Kidney epithelial cell (primary cell): Measurements from ENCODE around the gene CDCP1. TPM values are rescaled to one million over a fixed set of nuclear protein-coding genes. Genes with fewer than 3 reads are reported as not detected.

Experiments used
- DNase-seq: peaks from one replicate; pipeline ENCODE4 v3.0.0-alpha.2; 2010; ENCODE audit warnings: low read depth
- H3K27me3 ChIP-seq: 2 replicates; pipeline ENCODE4 v1.6.0; 2011; ENCODE audit warnings: low read length; ENCODE audit not compliant: control insufficient read depth, insufficient read depth
- H3K36me3 ChIP-seq: 2 replicates; pipeline ENCODE4 v1.5.1; 2011; ENCODE audit warnings: low read length; ENCODE audit not compliant: control insufficient read depth, insufficient read depth
- H3K4me3 ChIP-seq: 2 replicates; pipeline ENCODE4 v1.5.1; 2011; ENCODE audit warnings: low read depth, mild to moderate bottlenecking, control low read depth, low read length
- total RNA-seq: library from RNA; depleted of rRNA; stranded (reverse); fragments of >200 nt; gene quantifications from 2 replicates; pipeline ENCODE4 v1.2.3, GENCODE V29; 2015
- TF ChIP-seq, protein P1 (sequence below): IDR thresholded peaks from 2 replicates; pipeline ENCODE4 v1.5.1; 2011; ENCODE audit warnings: mild to moderate bottlenecking, moderate library complexity, low read length, control low read depth, inconsistent platforms; ENCODE audit not compliant: insufficient read depth, poor library complexity, severe bottlenecking

CDCP1 gene
- total RNA-seq, 1 donor from 2014 or later = 82.0 TPM

DNA sequence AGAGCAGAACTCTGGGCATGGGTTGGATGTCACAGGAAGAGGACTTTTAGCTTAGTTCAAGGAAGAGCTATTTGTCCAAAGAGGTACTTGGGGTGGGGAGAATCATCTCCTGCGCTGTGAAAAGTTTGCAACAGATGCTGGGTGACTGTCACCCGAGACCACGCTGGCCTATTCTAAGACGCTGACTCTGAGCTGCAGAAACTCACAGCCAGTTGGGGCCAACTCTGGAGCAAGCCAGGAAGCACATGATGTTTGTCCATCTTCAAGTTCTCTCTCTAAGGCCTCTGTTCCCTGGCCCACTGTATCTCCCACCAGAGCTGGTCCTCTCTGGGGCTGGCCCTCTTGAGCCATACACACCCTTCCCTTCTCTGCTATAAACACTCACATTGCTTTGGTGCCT lies 17.9 kb upstream of the CDCP1 start:
- Histone ChIP-seq H3K36me3 (no peaks in the 10 kb centered on the region), H3K4me3 (no peak overlapping the region), H3K27me3 (no peaks in the 10 kb centered on the region)
- DNase-seq = no peak
- TF ChIP-seq, protein P1, sequence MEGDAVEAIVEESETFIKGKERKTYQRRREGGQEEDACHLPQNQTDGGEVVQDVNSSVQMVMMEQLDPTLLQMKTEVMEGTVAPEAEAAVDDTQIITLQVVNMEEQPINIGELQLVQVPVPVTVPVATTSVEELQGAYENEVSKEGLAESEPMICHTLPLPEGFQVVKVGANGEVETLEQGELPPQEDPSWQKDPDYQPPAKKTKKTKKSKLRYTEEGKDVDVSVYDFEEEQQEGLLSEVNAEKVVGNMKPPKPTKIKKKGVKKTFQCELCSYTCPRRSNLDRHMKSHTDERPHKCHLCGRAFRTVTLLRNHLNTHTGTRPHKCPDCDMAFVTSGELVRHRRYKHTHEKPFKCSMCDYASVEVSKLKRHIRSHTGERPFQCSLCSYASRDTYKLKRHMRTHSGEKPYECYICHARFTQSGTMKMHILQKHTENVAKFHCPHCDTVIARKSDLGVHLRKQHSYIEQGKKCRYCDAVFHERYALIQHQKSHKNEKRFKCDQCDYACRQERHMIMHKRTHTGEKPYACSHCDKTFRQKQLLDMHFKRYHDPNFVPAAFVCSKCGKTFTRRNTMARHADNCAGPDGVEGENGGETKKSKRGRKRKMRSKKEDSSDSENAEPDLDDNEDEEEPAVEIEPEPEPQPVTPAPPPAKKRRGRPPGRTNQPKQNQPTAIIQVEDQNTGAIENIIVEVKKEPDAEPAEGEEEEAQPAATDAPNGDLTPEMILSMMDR = no peak

- H3K4me3 ChIP-seq = no peak overlapping the region
- DNase-seq = no peak
- TF ChIP-seq, protein P1 = no peak
- no peaks in the 10 kb centered on the region for H3K36me3 ChIP-seq
- H3K27me3 ChIP-seq = no peaks in the 10 kb centered on the region
These were observed 17.3 kb upstream of the CDCP1 start for GRCh38 chr3:45163481-45163880.

- H3K27me3 ChIP-seq = no peaks in the 10 kb centered on the region
- peak; percentile 66 for DNase-seq
- TF ChIP-seq, protein P1 = no peak
- no peak overlapping the region for H3K4me3 ChIP-seq
- no peaks in the 10 kb centered on the region for H3K36me3 ChIP-seq
These were observed 8.5 kb upstream of the CDCP1 start for GRCh38 chr3:45154641-45155147.

DNA sequence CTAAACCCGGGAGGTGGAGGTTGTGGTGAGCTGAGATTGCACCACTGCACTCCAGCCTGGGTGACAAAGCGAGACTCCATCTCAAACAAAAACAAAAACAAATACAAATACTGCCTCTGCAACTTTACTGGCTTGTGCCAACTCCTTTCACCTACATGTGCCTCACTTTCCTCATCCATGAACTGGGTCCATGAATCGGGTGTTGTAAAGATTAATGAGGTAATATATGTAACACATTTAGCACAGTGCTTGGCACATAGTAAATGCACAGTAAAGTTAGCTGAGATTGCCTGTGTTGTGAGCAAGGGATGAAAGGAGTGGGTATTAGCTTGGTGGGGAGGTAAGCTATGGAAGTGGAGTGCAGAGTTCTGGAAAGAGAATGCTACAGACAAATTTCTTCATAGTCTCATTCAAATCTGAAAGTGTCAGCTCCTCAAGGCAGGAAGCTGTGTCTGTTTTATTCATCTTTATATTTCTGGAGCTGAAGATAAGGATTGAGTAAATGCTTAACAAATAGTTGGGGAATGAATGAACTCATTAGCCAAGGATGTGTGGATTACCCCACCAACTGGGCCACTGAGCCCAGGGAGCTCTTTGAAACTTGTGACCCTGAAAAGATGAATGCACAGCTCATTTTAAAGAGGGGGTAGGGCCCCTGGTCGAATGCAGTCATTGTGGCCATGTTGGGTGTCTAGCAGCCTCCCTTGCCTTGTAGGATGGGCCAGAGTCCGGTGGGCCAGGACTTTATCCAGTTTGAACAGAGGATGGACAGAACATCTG lies 7.7 kb upstream of the CDCP1 start:
- no peak for DNase-seq
- Histone ChIP-seq H3K27me3 (no peaks in the 10 kb centered on the region), H3K4me3 (no peak overlapping the region), H3K36me3 (no peaks in the 10 kb centered on the region)
- TF ChIP-seq, protein P1 = no peak

DNA sequence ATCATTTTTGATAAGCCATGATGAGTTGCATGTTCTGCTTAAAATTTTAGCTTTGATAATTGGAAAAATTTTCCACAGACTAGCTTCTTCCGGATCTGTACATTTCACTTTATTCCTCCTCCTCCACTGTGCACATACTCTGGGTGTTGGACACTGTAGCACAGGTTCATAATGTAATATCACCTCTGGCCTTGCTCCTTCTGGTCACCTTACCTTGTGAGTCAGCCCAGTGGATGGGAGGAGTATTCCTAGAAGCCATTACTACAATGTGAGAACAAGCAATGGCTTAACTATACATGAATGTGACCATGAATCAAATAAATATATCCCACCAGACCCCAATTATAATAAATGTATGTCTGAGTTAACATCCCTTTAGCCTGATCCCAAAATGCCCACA lies 6.1 kb upstream of the CDCP1 start:
- H3K4me3 ChIP-seq = no peak overlapping the region
- TF ChIP-seq, protein P1 = no peak
- no peaks in the 10 kb centered on the region for H3K36me3 ChIP-seq
- no peak for DNase-seq
- no peaks in the 10 kb centered on the region for H3K27me3 ChIP-seq

- H3K4me3 ChIP-seq = no peak overlapping the region
- DNase-seq = no peak
- H3K27me3 ChIP-seq = no peaks in the 10 kb centered on the region
- TF ChIP-seq, protein P1 = no peak
- no peaks in the 10 kb centered on the region for H3K36me3 ChIP-seq
These were observed 4.9 kb upstream of the CDCP1 start for GRCh38 chr3:45151100-45151499.
